Transverse colon (tissue), 4 donors: ENCODE measurements around the gene CLMN.

Experiments used
- CTCF ChIP-seq, 5 experiments: fragments of 200-600 bp in 3 of 5; fragments of 450-650 bp in 2 of 5; sonication (generic) in 3 of 5; IDR thresholded peaks; 1 replicate in 2 of 5; 2 replicates in 3 of 5; pipeline ENCODE4 v1.5.1; 2016 to 2017; ENCODE audit warnings: antibody characterized with exemption in 5 of 5, inconsistent platforms in 3 of 5, mild to moderate bottlenecking in 2 of 5, moderate library complexity in 1 of 5
- POLR2A ChIP-seq: fragments of 450-650 bp; IDR thresholded peaks from one replicate; pipeline ENCODE4 v1.6.1; 2016; ENCODE audit warnings: antibody characterized with exemption, mild to moderate bottlenecking, moderate library complexity
- POLR2AphosphoS5 ChIP-seq, 3 donors: sonication (generic); formaldehyde crosslinking; IDR thresholded peaks; one replicate each; pipeline ENCODE4 v1.6.1; 2016; ENCODE audit warnings: antibody characterized with exemption in 3 of 3

- TF ChIP-seq CTCF (IDR thresholded peaks at IDR 0.05) (no peak), POLR2AphosphoS5 (IDR thresholded peaks at IDR 0.05) (no peak), POLR2A (no peak)
Measured at GRCh38 chr14:95315579-95315978, 4.1 kb downstream of the CLMN start.
